ENCODE measurements around the gene XIRP1.

XIRP1 gene

GRCh38 chr3:39165518-39165917 lies 26.9 kb downstream of the XIRP1 start:
- no peak for DNase-seq (ENCODE audit: low spot score)

- DNase-seq (ENCODE audit: low spot score): no peak
These were observed 28.0 kb downstream of the XIRP1 start for GRCh38 chr3:39164414-39164813.

GRCh38 chr3:39158148-39158715 lies 34.2 kb downstream of the XIRP1 start:
- DNase-seq (ENCODE audit: low spot score): no peak

GRCh38 chr3:39157359-39157758 lies 35.0 kb downstream of the XIRP1 start:
- DNase-seq (ENCODE audit: low spot score): no peak

DNA sequence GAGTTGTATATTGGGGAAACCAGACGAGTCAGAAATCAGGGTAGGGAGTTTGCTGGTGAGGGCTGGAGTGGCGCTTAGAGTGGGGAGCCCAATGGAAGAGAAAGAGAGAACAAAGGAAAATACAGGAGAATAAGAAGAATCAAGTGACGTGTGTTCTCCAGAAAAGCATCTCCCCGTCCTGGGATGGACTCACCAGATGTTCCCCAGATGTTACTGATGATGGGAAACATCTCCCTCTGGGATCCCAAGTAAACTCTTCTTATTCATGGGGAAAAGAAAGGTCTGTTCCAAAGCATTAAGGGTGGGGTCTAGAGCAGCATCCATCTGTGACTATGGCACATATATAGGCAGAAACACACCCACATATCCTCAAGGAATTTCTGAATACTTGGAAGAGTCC lies 36.0 kb downstream of the XIRP1 start:
- no peak for DNase-seq (ENCODE audit: low spot score)

GRCh38 chr3:39154280-39155021 lies 37.9 kb downstream of the XIRP1 start:
- DNase-seq (ENCODE audit: low spot score): no peak

DNA sequence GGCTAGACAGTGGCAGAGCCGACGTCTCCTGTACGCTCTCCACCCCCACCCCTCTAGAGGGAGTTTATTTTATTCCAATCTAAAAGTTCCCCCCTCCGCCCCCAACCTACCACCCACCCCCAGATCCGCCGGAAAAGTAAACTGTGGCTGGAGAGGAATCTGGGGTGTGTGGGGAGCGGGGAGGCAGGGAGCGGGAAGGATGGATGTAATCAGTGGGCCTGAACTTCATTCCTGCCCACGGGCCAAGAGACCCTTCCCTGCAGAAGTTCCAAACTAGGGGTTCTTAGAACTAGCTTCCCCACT lies 38.5 kb downstream of the XIRP1 start:
- no peak for DNase-seq (ENCODE audit: low spot score)

DNA sequence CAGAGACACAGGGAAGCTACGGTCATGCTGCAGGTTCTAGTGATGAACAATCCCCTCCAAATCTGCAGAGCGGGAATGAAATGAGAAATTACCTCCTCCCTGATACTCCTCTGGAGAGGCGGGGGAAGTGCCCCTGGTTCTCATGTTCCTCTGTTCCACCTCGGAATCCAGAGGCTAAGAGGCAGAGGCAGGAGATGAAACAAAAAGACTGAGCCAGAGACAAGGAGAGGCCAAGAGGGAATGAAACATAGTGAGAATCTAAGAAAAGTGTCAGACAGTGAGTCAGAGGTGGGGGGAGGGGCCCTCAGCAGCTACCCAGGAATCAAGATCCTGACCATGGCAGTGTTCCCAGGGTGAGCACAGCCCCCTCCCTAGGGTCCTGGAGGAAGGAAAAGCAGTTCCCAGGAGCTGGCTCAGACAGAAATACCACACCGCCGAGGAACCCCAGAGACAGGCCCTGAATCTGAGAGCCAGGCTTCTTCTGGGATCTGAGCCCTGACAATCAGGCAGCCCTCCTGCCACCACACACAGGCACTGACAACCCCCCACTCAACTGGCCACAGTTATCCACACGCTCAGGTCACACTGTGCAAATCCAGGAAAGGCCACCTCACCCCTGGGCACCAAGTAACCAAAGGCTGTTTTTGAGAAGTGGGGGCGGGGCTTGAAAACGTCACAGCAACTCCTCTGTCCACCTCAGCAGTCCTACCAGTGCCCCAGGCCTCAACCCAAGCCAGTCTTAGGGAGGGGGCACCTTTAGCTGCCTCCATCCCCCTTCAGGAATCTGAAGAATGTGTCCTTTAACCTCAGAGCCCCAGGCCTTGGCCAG lies 41.4 kb downstream of the XIRP1 start:
- DNase-seq (ENCODE audit: low spot score): no peak

- DNase-seq (ENCODE audit: low spot score): no peak
These were observed 42.1 kb downstream of the XIRP1 start for GRCh38 chr3:39150148-39150802.

GRCh38 chr3:39149498-39150147 lies 42.8 kb downstream of the XIRP1 start:
- no peak for DNase-seq (ENCODE audit: low spot score)

DNA sequence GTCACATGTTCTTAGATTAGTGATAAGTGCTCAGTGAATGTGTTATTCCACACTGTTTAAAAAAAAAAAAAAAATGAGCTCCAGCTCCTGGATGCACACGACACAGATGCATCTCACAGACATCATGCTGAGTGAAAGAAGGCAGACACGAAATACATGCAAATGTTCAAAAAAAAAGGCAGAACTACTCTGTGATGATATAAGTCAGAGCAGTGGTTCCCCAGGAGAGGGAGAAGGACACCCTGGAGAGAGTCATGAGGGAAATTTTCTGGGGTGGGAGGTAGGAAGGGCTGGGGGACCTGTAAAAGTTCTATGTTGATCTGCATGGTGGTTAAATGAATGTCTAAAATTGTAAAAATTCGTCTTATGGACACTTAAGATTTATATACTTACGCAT lies 43.3 kb downstream of the XIRP1 start:
- DNase-seq (ENCODE audit: low spot score): no peak

DNA sequence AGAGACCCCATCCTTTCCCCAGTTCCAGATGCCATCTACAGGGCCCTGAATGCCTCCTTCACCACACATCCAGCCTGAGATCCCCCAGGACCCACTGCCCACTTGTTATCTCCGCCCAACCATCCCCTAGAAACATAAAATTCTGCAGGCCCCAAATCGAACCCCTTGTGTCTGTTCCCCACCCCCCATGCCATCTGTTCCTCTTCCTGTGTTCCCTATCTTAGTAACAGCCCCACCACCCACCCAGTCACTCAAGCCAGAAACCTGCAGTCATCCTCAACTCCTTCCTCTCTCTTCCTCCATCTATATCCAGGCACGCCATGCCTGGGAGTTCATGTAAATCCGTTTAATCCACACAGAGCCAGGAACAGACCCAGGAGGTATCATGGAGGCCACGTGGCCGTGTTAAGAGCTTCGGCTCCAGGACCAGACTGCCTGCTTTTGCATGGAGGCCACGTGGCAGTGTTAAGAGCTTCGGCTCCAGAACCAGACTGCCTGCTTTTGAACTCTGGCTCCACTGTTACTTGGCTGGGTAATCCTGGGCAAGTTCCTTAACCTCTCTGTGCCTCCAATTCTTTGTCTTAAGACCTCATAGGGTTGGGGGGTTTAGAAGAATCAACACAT lies 43.8 kb downstream of the XIRP1 start:
- DNase-seq (ENCODE audit: low spot score): no peak

DNA sequence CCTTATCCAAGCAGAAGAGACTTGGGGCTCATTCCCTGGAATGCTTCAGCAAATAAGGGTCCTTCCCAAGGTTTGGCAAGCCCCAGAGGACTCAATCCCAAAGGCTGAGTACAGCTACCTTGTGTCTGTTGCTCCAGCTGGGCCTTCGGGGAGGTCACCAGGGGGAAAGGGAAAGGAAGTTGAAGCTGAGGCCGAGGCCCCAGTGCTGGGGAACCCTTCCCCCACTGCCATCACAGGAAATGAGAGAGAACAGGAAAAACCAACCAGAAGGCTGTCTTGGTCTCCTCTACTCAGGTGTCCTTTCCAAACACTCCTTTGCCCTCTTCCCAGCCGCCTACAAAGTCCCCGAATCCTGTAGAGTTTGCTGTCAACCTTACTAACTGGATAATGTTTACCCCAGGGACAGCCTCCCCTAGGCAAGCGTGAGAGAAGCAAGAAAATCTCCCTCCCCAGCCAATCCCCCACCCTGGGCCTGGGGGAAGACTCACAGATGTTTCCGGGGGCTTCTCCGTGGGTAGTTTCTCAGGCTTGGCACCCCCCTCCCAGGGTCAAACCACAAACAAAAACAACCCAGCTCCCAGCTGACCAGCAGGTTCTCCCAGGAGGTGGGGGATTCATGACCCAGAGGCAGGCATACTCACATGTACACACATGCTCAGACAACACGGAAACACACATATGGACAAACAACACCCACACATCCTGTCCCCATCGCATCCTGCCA lies 44.5 kb downstream of the XIRP1 start:
- peak; percentile 50 for DNase-seq (ENCODE audit: low spot score)

DNA sequence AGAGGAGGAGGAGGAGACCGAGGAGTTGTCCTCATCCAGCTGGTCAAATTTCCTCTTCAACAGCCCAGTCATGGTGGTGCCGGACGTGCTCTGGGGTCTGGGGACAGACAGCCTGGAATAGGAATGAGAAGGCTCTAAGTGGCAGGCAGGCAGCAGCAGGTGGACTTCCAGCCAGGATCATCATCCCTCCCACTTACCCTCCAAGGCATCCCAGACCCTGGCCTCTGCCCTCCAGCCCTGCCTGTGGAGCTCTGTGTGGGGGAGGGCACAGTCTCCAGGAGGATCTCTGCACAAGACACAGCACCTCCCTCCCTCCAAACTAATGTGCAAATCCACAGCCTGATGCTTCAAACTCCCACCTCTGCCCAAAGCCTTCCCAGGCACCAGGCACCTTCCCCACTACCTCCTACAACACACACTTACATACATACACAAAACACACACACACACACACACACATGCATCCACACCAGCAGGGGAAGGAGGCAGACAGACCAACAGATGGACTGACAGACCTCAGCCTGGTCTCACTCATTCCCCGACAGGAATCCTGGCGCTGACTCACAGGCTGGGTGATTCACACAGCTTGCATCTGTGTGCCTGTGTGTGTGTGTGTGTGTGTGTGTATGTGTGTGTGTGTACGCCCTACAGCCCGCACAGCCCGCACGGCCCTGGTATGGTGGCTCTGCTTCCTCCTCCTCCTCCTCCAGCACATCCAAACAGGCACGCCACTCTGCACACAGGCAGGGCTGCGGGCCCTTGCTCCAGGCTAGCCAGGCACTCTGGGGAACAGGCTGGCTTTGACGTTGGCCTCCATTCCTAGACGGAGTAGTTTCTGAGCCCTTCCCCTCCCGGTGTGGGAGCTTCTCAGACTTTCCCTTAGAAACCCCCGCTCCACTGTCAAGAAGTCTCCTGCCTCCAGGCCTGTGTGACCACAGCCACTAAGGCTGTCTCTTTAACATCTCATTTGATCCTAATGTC lies 45.5 kb downstream of the XIRP1 start:
- peak; percentile 79 for DNase-seq (ENCODE audit: low spot score)

- DNase-seq (ENCODE audit: low spot score): no peak
These were observed 46.3 kb downstream of the XIRP1 start for GRCh38 chr3:39146083-39146501.

DNA sequence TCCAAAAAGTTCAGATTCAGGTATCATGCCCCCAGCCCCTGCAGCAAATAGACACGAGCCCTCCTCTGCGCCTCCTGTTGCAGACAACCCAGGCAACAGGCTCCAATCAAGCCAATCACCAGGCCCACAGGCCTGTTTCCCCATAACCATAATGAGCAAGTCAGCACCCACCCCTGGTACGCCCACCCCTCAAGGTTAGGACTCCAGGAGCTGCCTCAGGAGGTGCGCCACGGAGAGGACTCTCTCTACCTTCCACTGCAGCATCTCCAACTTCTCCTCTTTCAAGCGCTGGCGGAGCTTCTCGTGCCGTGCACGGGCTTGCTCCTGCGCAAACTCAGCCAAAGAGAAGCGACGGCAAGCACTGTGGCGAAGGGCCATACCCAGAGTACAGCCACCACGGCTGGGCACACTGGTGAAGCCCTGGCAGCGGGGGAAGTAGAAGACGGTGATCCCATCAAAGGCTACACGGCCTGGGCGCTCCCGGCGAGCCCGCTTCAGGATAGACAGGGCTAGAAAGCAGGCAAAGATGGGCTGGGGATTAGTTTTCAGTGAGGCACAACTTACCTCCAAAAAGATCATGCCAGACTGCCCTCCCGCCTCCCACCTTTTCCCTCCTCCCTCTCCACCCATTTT lies 47.5 kb downstream of the XIRP1 start:
- DNase-seq (ENCODE audit: low spot score): no peak

DNA sequence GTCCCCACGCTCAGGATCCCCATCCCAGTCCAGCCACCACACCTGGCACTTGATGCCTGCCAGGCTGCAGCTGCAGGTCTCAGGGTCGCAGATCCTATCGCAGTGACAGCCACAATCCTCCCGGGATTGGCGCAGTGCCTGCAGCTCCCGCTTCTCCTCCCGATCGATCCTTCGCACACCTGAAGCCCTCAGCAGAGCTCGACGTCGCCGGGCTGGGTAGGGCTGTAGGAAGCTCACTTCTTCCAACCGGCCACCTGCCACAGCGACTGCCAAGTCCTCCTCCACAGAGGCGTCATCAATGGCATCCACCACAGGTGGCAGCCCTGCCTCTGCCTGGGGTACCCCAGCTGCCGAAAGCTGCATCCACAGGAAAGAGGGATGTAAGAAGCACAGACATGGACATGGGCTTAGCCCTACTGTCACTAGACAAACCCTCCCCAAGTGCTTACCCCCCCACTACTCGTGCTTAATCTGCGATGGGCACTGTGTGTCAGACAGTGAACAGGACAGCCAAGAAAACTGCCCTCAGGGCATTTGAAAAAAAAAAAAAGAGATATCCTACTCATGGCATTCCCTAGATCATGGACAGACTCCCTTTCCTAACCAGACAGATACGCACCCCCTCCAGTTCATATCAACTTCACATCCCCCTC lies 48.2 kb downstream of the XIRP1 start:
- no peak for DNase-seq (ENCODE audit: low spot score)

DNA sequence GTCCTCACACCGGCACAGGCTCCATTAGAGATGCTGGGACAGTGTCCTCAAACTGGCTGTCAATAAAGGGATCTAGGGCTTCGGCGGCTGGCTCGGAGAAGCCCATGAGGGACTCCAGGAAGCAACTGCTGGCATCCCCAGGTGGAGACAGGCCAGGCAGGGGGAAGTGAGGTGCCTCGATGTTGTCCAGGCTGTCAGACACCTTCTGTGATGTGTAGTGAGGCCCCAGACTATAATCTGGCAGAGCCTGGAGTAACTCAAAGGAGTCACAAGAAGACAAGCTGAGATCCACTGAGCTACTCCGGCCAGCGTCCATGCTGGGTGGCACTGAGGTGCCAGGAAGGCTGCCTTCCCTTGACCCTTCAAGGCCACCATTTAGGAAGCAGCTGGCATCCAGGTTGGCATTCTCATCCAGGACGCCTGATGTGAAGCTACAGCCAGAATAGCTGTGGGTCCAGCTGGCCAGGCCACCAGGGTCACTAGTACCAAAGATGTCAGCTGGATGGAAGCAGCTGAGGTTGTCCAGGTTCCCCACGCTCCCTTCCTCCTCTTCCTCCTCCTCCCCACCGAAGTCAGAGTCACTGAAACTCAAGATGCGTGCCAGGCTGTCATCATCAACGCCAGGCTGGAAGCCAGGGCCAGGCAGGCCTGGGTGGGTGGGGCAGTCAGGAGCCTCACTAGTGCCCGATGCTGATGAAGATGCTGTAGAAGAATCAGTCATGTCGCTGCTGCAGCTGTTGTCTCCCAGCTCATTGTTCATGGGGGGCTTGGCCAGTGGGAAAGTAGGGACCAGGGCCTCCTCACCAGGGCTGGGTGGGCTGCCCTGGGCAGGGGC lies 49.1 kb downstream of the XIRP1 start:
- DNase-seq (ENCODE audit: low spot score): no peak
